ENCODE data around the gene SLC10A3.

DNA sequence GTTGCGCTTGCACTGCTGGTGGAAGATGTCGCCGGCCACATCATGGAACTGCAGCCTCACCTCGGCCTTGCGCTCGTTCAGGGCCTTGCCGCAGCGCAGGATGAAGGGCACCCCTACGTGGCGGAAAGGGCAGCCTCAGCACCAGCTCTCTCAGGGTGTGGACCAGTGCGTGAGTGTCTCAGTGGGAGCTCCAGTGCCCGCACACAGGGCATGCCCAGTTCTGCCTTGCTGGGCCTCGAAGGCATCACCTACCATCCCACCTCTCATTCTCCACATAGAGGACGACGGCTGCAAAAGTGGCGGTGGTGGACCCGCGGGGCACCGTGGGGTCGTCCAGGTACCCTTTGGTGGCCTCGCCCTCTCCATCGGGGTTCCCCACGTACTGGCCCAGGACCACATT, 42.3 kb upstream of the SLC10A3 start:
- TF ChIP-seq NFE2L2 (IDR thresholded peaks at IDR 0.05; ENCODE audit: low read length) (no peak), HNF4A (CRISPR knock-in tag; IDR thresholded peaks at IDR 0.05) (no peak), GABPA (IDR thresholded peaks at IDR 0.05; ENCODE audit: low read depth, low read length) (no peak), GABPA (CRISPR knock-in tag; IDR thresholded peaks at IDR 0.05; ENCODE audit: low read depth) (no peak)
- TF ChIP-seq, protein P1, sequence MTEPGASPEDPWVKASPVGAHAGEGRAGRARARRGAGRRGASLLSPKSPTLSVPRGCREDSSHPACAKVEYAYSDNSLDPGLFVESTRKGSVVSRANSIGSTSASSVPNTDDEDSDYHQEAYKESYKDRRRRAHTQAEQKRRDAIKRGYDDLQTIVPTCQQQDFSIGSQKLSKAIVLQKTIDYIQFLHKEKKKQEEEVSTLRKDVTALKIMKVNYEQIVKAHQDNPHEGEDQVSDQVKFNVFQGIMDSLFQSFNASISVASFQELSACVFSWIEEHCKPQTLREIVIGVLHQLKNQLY (CRISPR knock-in tag; IDR thresholded peaks at IDR 0.05) = no peak
- TF ChIP-seq, protein P2, sequence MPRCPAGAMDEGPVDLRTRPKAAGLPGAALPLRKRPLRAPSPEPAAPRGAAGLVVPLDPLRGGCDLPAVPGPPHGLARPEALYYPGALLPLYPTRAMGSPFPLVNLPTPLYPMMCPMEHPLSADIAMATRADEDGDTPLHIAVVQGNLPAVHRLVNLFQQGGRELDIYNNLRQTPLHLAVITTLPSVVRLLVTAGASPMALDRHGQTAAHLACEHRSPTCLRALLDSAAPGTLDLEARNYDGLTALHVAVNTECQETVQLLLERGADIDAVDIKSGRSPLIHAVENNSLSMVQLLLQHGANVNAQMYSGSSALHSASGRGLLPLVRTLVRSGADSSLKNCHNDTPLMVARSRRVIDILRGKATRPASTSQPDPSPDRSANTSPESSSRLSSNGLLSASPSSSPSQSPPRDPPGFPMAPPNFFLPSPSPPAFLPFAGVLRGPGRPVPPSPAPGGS (CRISPR knock-in tag; IDR thresholded peaks at IDR 0.05) = no peak

Measured in HepG2 (cell line).